Islet precursor cell (in vitro differentiated cells): ENCODE results near the gene SPATA32.
A peak's percentile ranks its signal among the peaks of the same experiment; 100 is the strongest.

Source experiments
- DNase-seq: peaks from one replicate; pipeline ENCODE4 v3.0.0-alpha.2; 2018

The SPATA32 gene

DNA sequence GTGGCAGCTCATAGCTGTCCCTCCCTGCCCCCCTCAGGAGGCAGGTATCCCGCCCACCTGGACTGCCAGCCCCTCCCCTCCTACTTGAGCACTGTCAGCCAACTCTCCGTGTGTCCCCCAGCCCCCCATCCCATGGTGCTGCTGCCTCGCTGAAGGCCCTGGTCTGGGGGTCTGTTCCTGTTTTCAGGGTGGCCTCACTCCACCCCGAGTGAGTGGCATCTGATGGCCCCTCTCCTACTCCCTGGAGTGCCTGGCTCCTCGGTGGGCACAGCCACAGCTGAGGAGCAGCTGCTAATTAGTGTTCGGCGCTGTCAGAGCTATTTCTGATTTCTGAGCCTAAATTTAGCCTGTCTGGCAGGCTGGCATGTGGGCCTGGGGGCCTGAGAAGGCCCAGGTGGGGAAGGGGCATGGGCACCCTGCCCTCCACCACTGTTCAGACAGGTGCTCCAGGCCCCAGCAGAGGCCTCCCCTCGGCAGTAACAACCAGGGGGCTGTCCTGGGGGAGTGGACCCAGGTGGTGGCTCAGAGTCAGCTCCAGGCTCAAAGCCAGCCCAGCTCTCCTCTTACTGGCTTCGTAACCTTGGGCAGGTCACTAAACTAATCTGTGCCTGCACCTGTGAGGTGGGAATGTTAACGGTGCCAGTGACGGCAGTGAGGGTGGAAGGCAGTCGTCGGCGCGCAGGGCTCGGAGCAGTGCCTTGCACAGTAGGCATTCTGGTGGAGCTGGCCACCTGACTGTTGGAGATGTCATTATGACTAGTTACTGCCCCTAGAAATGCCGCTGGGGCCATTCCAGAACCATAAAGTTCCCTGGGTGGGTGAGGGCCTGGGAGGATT is 33.8 kb downstream of the SPATA32 start:
- DNase-seq, result peak; percentile 60

DNA sequence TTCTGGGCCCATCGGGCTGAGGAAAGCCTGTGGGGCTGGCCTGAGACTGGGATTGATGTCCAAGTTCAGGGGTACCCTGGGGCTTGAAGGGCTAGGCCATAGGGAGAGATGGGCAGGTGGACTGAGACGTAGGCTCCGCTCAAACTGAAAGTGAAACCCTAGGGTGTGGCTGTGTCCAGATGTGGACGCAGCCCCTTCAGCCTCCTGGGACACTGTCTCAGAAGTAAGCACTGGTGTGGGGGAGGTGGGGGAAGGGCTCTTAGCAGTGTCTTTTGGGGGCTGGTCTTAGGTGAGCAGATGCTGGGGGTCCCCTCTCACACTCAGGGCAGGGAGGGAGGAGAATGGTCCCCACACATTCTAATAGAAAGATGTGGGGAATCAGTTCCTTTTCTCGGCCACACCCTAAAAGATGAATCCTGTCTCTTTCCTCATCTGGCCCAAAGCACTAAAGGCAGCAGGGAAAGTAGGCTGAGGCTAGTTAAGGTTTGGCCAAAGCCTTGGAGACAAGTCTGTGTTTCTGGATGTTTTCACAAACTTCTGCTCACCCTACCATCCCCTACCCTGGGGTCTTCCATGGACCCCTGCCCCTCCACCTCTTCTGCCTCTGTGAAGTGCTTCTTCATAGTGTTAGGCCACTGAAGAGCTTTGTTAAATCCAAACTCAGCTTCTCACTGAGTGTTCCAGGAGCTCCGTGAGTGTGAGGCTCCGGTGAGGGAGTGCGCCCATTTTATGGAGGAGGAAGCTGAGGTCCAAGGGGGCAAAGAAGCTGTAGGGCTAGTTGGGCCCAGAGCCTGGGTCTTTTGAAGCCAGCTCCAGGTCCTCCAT is 34.6 kb downstream of the SPATA32 start:
- no peak for DNase-seq

DNA sequence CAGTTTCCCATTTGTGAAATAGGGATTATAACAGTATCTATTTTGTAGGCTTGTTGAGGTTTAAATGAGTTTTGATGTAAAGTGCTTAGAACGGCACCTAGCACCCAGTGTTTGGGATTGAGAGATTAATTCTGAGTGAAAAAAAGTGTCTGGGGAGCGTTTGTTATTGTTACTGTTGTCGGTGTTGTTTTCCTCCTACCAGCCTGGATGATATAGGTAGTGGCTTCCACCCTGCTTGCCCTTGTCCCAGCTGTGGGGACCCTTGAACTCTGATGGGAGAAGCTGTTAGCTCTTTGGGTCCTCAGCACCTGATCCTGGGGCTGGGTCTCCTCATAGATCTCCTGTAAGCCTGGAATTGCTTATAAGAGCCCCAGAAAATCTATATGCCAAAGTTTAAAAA is 35.3 kb downstream of the SPATA32 start:
- no peak for DNase-seq

DNA sequence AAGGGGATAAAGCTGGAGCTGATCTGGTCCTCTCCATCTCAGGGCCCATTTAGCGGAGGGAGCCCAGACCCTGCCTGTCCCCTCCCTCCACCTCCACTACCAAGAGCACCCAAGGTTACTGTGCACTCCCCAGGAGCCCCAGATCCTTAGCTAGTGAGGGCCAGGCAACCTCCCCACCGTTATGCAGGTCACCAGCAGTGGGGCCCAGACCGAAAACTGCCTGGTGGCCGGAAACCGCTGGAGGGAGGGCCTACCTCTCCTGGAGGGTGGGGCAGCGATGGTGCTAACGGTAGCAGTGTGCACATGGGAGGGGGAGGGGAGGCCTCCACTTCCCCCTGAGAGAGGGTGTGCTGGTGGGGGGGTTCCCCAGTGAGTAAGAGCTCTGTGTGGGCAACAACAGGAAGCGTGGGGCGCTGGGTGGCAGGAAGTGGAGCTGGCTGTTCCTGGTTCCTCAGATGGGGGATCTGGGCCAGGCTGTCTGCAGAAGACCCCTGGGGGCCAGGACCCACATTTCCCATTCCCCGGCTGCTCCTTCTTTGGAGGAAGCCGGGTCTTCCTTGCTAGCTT is 35.8 kb downstream of the SPATA32 start:
- DNase-seq, result no peak

DNA sequence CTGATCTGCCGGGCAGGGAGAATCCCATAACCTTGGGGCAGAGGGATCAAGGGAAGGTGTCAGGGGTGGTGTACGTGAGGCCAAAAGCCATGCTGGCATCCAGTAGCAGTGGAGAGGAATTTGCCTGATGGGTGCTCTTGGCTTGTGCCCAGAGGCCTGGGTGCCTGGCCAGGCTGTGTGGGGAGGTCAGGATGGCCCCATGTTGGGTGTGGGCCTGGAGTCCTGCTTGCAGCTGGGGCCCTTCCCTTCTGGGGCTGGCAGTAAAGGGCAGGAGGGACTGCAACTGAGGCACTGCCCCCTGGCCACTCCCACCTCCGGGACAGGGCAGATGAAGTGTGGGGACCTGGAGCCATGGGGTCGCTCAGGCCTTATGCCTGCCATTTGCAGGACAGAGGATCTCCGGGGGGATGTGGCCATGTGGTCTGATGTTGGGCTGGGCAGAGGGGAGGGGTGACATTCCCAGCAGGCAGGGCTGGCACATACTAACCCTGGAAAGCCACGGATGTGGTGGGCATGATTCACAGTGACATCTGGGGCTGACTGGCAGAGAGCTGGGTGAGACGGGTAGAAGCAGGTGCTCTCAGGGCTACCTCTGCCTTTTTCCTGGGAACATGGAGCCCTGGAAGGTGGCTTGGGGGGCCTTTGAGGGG is 36.7 kb downstream of the SPATA32 start:
- peak; percentile 56 for DNase-seq

DNA sequence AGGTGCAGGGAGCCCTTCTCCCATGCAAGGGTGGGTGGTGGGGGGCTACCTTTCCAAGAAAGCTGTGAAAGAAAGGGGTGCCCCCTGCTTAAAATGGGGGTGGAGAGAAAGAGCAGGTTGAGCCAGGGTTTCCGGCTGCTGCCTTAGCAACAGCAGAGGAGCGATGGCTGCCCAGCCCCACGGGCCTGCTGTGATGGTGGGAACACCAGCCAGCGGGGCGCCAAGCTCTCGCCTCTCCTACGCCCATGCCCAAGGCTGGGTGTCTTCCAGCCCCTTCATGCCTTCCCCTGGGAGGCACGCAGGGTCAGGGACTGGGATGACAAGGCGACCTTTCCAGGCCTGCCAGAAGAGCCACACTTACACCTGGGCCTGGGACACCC is 37.2 kb downstream of the SPATA32 start:
- DNase-seq, result peak; percentile 58

DNA sequence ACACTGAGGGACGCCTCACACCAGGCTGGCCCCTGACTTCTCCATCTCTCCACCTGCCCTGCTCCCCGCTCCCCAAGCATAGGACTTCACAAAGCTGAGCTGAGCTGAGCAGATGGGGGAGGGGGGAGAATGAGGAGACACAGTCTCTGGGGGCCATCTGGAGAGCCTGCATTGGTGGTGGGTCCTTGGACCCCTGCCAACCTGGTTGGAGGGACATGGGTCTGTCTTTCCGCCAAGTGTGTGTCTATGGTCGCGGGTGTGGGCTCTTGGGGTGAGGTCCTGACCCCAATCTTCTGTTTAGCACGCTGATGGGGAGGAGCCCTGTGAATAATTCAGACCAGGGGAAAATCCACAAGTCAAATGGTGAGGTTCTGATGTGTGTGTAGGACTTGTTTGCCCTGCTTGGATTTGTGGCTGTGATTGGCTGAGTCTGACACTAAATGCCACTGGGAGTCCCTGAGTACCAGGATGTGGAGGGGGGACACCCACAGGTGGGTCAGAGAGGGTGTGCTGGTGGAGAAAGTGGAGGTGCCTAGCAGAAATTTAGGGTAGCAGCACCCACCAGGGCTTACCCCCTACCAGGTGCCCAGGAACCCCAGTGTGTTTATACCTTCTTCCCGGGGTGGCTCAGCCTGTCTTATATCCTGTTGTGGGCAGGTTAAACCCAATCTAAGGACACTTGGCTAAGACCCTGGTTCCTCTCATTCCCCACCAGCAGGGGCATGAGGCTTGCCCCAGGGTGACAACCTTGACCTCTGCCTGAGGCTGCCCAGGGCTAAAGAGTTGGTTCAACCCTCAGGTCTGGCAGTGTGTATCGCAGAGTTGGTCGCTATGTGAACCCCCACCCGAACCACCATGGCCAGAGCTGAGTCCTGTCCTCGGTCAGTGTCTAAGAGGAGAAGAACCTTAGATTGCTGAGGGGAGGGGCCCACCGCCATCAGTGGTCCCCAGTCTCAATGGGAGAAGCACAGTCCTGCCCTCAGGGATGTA is 38.1 kb downstream of the SPATA32 start:
- DNase-seq, result peak; percentile 54

DNA sequence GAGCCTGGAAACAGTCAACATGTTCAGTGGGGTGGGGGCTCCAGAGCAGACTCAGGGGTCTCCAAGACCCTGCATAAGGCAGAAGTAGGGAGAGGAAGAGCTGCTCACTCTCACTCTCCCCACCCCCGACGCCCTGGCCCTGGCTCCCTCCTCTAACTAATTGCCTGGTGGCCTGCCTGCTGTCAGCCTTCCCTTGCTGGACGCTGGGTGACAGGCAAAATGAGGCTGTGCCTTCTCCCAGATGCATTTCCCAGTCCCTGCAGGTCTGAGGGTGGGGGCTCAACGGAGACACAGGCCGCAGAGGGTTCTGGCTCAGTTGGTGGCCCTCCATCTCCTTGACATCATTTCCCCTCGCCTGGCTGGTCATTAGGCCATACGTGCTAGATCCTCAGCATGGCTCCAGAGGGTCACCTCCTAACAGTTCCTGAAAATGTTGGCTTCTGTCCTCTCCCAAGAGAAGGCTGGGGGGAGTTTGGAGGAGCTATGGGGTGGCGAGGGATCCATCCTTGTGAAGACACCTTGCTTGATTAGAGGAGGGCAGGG is 38.8 kb downstream of the SPATA32 start:
- DNase-seq, result peak; percentile 73

DNA sequence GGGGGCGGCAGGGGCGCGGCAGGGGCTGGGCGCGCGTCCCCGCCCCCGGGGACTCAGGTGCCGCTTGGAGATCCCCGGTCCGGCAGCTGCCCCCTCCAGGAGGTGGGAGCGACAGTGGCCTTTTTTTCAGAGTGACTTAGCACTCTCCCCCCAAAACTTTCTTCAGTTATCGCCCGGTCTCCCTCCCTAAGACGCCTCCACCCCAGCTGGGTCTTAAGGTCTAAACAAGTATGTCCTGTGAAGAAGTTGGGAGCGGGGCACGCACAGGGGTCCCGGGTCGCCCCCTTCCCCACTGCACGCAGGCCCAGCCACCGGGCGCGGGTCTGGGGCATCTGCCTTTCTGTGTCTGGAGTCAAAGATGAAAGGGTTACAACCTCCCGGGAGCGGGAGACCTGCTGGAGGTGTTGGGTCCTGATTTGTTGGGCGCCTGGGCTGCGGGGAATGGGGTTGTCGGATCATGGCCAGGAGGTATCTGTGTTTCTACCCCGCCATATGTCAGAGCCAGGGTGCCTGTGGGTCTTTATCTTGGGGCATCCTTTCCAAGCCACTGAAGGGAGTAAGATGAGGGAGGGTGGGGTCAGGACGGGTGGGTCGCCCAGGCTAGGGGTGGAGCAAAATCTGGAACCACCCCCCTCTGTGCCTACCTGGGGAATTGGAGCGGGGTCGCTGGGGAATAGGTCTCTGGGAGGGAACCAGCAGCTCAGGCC is 39.5 kb downstream of the SPATA32 start:
- DNase-seq, result peak; percentile 68

DNA sequence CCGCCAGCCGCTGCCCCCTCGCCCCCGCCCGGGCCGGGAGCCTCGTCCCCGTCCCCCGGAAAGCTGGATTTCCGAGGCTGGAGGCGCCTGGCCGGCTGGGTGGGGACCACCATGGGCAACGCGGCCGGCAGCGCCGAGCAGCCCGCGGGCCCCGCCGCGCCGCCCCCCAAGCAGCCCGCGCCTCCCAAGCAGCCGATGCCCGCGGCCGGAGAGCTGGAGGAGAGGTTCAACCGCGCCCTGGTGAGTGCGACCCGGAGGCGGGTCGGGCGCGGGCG is 39.9 kb downstream of the SPATA32 start:
- DNase-seq, result no peak

DNA sequence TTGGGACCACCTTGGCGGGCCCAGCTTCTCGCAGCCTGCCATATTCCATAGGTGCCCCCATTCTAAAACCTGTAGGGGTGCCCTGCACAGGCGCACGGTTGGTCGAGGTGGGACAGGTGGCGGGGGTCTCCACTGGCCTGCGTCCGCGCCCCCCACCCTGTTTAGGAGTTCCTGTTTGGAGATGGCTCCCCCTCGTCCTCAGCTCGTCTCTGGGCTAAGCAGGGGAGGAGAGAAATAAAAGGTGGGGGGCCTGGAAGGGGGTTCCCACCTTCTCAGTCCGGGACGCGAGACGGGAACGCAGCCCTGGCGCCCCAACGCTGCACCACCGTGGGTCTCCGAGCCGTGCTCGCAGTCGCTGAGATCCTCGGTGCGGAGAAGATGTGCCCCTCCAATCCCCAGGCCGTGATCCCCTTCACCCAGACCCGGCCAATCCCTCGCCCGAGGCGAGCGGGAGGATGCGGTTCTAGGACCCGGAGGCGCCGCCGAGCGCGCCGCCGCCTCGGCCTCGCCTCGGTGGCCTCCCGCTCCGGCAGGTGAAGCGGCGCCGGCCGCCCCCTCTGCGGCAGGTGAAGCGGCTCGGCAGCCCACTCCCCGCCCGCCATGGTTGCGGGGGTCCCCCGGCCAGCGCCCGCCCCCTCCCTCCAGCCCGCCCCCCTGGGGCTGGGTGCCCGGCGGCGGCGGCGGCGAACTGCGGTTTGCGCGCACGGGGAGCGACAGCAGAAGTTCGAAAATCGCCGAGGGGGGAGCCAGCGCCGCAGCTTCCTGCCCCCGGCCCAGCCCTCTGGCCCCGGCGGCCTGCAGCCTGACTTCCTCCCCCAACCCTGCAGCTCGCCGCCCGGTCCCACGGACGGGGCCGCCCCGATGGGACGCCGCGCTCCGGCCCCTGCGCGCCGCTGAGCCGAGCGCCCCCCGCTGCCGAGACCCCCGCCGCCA is 40.5 kb downstream of the SPATA32 start, which contains the start of gene FMNL1:
Gene FMNL1, plus strand, starts transcription at position 805 of the 933 bp plus-strand sequence. CDS start 240 bp downstream, outside the sequence.
- peak; percentile 59 for DNase-seq

DNA sequence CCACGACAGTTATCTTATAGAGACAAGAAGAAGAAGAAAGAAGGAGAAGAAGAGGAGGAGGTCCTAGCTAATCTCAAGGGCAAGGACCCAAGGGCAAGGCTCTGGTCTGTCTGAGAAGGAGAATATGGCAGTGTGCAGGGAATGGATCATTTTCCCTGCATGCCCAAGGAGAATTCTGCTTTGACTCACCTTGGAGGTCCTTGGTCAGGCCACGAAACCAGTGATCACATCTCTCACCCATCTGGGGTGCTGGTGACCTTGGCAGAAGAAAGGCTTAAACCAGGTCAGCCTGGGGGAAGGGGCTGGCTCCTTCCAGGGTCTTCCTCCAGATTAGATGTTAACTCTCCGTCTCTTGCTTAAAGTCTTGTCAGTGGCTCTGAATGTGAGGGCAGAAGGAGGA is 41.8 kb downstream of the SPATA32 start:
- DNase-seq, result no peak

DNA sequence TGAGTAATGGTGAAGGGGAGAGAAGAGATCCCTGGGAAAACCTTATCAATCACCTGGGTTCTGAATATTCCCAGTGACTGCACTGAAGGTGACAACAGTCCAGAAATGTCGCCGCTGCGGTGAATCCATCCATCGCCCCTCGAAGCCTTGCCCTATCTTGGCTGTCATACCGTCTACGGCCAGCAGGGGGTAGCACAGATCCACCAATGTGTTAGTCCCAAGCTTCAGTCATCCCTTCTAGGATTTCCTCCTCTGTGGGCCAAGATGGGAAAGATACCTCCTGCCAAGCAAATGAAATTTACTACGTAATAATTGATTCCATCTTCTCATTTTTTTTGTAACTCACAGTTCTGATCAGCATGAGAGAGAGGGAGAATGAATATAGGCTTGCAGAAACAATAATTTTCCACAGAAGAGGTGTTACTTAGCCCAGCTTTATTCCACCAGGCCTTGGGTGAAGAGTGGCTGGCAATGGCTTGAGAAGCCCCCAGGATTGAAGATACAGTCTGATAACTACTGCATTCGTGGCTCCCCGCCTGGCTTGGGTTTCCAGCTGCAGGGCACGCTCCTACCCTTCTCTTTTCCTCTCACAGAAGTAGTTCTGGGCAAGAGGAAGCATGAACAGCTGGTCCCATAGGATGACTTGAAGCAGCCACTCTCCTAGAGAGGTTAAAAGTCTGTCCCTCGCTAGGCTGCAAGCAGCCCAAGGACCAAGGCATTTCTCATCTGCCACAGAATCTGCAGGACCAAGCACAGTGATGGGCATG is 42.8 kb downstream of the SPATA32 start:
- DNase-seq, result peak; percentile 93
